ENCODE data around the gene SERPINA4.

The SERPINA4 gene

GRCh38 chr14:94560751-94561655, at the start of gene SERPINA4:
SERPINA4 (plus strand) TSS chr14:94561442; CDS start chr14:94563483, 2,041 bp downstream.
- no peak for DNase-seq

GRCh38 chr14:94514351-94514750, 46.9 kb upstream of the SERPINA4 start:
- DNase-seq, result no peak

GRCh38 chr14:94515426-94515825, 45.8 kb upstream of the SERPINA4 start:
- DNase-seq, result no peak

GRCh38 chr14:94515856-94516255, 45.4 kb upstream of the SERPINA4 start:
- DNase-seq, result no peak

- no peak for DNase-seq
These were observed 44.0 kb upstream of the SERPINA4 start for GRCh38 chr14:94517248-94517640.

GRCh38 chr14:94517641-94518257, 43.5 kb upstream of the SERPINA4 start:
- no peak for DNase-seq

- DNase-seq, result no peak
These were observed 39.7 kb upstream of the SERPINA4 start for GRCh38 chr14:94521375-94522114.

- DNase-seq, result no peak
These were observed 39.0 kb upstream of the SERPINA4 start for GRCh38 chr14:94522115-94522724.

GRCh38 chr14:94523265-94523664, 38.0 kb upstream of the SERPINA4 start:
- no peak for DNase-seq

GRCh38 chr14:94524093-94524492, 37.1 kb upstream of the SERPINA4 start:
- no peak for DNase-seq

- DNase-seq, result no peak
These were observed 30.1 kb upstream of the SERPINA4 start for GRCh38 chr14:94531187-94531586.

- no peak for DNase-seq
These were observed 28.8 kb upstream of the SERPINA4 start for GRCh38 chr14:94532447-94532846.

GRCh38 chr14:94535506-94535905, 25.7 kb upstream of the SERPINA4 start:
- DNase-seq, result no peak

GRCh38 chr14:94536836-94537235, 24.4 kb upstream of the SERPINA4 start:
- DNase-seq, result peak; percentile 43

GRCh38 chr14:94538070-94538740, 23.0 kb upstream of the SERPINA4 start:
- no peak for DNase-seq

GRCh38 chr14:94539181-94539580, 22.1 kb upstream of the SERPINA4 start:
- DNase-seq, result no peak

GRCh38 chr14:94540031-94540794, 21.0 kb upstream of the SERPINA4 start:
- no peak for DNase-seq

GRCh38 chr14:94541234-94541975, 19.8 kb upstream of the SERPINA4 start:
- DNase-seq, result no peak

- no peak for DNase-seq
These were observed 19.0 kb upstream of the SERPINA4 start for GRCh38 chr14:94542111-94542810.

GRCh38 chr14:94542811-94543440, 18.3 kb upstream of the SERPINA4 start:
- DNase-seq, result no peak
